Measurements from ENCODE around the gene MAP2. TPM values are rescaled to one million over a fixed set of nuclear protein-coding genes. Genes with fewer than 3 reads are reported as not detected.

The MAP2 gene
- total RNA-seq, 4 donors from 2014 or later, result 5.1 to 16.6 (median 7.7) TPM

- no peak for TF ChIP-seq CTCF (IDR thresholded peaks at IDR 0.05; ENCODE audit: low read depth)
These were observed 186.8 kb downstream of the MAP2 start for GRCh38 chr2:209610631-209611030.

DNA sequence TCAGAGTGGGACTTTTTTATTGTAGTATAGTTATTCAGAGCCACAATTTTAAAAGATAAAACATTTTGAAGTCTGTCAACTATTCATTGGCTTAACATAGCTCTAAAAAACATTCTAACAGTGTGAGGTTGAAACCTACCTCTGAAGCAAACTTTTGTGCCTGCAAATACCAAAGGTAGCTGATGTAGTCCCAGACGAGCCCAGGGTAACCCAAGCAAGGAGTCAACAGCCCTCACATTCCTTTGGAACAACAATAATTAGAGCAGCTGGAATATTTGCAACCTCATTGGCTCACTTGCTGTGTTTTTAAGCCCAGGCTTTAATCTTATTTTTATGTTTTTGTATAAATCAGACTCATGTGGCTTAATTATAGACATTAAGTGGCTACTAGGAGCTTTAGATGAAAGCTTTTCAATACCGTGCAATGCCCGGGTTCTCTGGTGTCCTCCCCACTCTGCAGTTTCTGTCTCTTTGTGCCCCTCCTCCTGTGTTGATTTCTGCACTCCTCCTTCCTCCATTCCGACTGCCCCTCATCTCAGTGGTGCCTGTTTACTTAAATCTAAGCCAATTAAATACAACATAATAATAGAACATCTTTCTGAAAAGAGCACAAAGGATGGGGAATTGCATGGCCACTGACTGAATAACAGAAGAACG is 189.9 kb downstream of the MAP2 start:
- no peak for TF ChIP-seq CTCF (IDR thresholded peaks at IDR 0.05; ENCODE audit: low read depth)

GRCh38 chr2:209614690-209615369 is 191.0 kb downstream of the MAP2 start:
- TF ChIP-seq CTCF (IDR thresholded peaks at IDR 0.05; ENCODE audit: low read depth), result no peak

DNA sequence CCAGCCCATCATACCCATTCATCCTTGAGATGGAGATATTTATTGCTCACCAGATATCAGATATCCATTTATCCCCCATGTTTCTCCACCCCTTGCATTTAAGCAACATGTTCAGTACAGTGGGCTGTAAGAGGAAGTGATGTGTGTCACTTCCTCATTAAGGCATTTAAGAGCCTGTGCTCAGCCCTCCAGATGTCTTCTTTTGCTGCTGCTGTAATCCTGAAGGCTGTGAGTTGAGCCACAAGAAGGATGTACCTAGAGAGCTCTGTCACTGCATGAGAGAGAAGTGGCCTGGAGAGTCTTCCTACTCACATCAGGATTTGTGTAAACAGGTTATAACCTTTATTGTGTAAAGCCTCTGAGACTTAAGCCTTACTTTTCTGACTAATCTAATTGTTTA is 195.9 kb downstream of the MAP2 start:
- no peak for TF ChIP-seq CTCF (IDR thresholded peaks at IDR 0.05; ENCODE audit: low read depth)

- no peak for TF ChIP-seq CTCF (IDR thresholded peaks at IDR 0.05; ENCODE audit: low read depth)
These were observed 200.5 kb downstream of the MAP2 start for GRCh38 chr2:209624192-209624938.

- TF ChIP-seq CTCF (IDR thresholded peaks at IDR 0.05; ENCODE audit: low read depth), result no peak
These were observed 205.8 kb downstream of the MAP2 start for GRCh38 chr2:209629597-209629996.

DNA sequence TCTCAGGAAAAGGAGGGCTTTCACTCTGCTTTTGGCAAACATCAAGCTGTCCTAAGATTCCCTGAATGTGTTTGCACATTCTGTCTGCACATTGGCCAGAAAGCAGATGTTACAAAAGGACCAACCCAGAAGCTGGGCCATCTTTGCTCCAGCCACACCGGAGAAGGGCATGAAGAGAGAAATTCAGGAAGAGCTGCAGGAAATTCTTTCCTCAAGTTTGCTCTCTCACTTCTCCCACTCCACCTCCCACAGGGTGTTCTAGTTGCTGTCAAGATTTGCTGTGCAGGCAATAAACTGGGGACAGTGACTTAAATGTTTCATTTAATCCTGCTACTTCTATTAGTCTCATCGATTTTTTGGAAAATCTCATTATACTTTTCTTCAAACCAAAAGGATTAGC is 210.1 kb downstream of the MAP2 start:
- TF ChIP-seq CTCF (IDR thresholded peaks at IDR 0.05; ENCODE audit: low read depth), result no peak

Measured in subcutaneous adipose tissue (tissue), 4 donors.